NT2/D1 (cell line): ENCODE measurements around the gene ENOX1.

ENCODE experiments used
- YY1 ChIP-seq: IDR thresholded peaks from 2 replicates; pipeline ENCODE4 v1.6.1; 2011; ENCODE audit not compliant: insufficient read length, insufficient read depth
- ZNF274 ChIP-seq: IDR thresholded peaks from 2 replicates; pipeline ENCODE4 v1.6.1; 2011; ENCODE audit warnings: mild to moderate bottlenecking, low read depth, low read length

DNA sequence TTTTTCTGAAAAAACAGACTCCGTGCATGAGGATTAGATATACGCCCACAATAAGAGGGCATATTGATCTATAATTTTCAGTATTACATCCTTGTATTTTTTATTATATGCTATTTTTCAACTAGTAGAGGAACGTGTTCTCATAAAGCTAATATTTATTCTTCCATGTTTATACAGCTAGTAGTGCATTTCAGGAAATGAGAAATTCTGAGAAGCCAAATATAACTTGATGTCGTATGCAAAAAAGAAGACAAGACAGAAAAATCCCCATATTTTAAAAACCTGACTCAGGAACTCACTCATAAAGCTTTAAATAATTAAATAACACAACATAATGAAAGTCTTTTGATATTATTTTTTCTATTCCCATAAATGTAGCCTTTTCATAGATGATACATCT is 308.6 kb downstream of the ENOX1 start:
- TF ChIP-seq YY1 (no peak), ZNF274 (no peak)
